A673 (cell line): ENCODE results near the gene SCO1.

Experiments used
- CTCF ChIP-seq: fragments of 300-800, 200-600 bp; sonication (generic); conservative IDR thresholded peaks from 2 replicates; pipeline ENCODE4 v1.5.1; 2017; ENCODE audit warnings: low read depth, mild to moderate bottlenecking, antibody characterized with exemption, low read length, moderate library complexity, mixed read lengths
- EZH2 ChIP-seq: fragments of 200-600 bp; sonication (generic); IDR thresholded peaks from 2 replicates; pipeline ENCODE4 v1.6.1; 2017; ENCODE audit warnings: borderline replicate concordance, low read depth, mild to moderate bottlenecking, mixed read lengths, antibody characterized with exemption, low read length; ENCODE audit not compliant: poor library complexity, severe bottlenecking

- TF ChIP-seq CTCF (no peak), EZH2 (no peak)
Observed at GRCh38 chr17:10743316-10744009, 46.1 kb upstream of the SCO1 start.
